ENCODE data around the gene CD63. TPM values are rescaled to one million over a fixed set of nuclear protein-coding genes. Genes with fewer than 3 reads are reported as not detected.

CD63 gene
- total and polyA plus RNA-seq, 2 of the 4 experiments (the other 2 are of a cell fraction): 995 to 1,398 TPM

DNA sequence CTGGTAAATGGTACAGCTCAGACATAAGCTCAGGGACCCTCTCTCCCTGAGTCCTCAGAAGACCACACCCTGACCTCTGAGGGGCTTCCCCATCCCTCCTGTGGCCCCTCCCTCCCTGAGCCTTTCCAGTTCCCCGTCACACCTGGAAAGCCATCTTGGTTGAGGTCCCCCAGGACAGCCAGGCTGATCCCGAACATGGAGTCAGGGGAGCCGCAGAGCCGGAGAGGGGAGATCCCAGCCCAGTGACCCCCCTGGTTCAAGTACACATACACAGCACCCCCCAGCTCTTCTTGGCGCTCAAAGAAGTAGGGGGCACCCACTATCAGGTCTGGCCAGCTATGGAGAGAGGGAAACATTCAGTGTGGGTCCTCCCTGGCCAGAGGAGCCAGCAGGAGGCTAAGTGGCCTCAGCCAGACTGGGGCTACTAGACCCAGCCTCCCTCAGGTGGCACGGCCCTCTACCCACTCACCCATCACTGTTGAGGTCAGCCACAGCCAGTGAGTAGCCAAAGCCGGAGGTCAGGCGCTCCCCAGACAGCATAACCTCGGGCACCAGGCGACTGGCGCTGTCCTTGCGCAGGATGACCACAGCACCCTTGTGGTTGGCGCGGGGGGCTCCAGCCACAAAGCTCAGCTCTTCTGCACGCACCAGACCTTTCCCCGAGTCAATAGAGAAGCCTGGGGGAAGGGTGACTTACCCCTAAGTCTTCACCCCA lies 30.4 kb downstream of the CD63 start:
- H3K4me1 ChIP-seq (ENCODE audit: control insufficient read depth, insufficient read depth, low read length): peaks cover 2% of the 10 kb centered on the region; the same call in 1 of the 2 replicates
- H3K9ac ChIP-seq (ENCODE audit: low read depth, low read length): no peak overlapping the region
- no peaks in the 10 kb centered on the region for H3K9me3 ChIP-seq (ENCODE audit: control insufficient read depth, insufficient read depth, low read length)
- H3K4me3 ChIP-seq (ENCODE audit: insufficient read depth, low read depth, low read length): no peak overlapping the region
- in situ Hi-C loops (cut with MboI; ENCODE audit: low sequenced_read_pairs) (no loop called here), intact Hi-C loops (cut with micrococcal nuclease) (no loop called here), dilution Hi-C loops (cut with HindIII; ENCODE audit: low sequenced_read_pairs, unreplicated experiment) (no loop called here)
- no peak overlapping the region for H2AK9ac ChIP-seq (replicated peaks; ENCODE audit: low read depth, low read length, poor library complexity)
- H2BK120ac ChIP-seq (ENCODE audit: low read depth, low read length): no peak overlapping the region
- ChIA-PET POLR2A (ENCODE audit: unreplicated experiment) (no interaction called here), CTCF (interaction anchor here (0.6 kb wide), 1 partner anchor 15 kb away, joined by 3 read pairs; no protein-coding TSS in a partner anchor)
- no peak overlapping the region for H3K56ac ChIP-seq (ENCODE audit: extremely low read depth, insufficient read depth, low read length)
- TF ChIP-seq MAFK (IDR thresholded peaks at IDR 0.05; ENCODE audit: low read depth, low read length): no peak
- TF ChIP-seq RFX5 (IDR thresholded peaks at IDR 0.05; ENCODE audit: low read depth, low read length): no peak
- TF ChIP-seq POLR2A (IDR thresholded peaks at IDR 0.05; ENCODE audit: low read depth, low read length): no peak
- TF ChIP-seq, protein P1, sequence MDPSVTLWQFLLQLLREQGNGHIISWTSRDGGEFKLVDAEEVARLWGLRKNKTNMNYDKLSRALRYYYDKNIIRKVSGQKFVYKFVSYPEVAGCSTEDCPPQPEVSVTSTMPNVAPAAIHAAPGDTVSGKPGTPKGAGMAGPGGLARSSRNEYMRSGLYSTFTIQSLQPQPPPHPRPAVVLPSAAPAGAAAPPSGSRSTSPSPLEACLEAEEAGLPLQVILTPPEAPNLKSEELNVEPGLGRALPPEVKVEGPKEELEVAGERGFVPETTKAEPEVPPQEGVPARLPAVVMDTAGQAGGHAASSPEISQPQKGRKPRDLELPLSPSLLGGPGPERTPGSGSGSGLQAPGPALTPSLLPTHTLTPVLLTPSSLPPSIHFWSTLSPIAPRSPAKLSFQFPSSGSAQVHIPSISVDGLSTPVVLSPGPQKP (IDR thresholded peaks at IDR 0.05; ENCODE audit: borderline replicate concordance, low read depth, low read length): no peak
- no peak for TF ChIP-seq RCOR1 (IDR thresholded peaks at IDR 0.05; ENCODE audit: insufficient replicate concordance, low read length)
- TF ChIP-seq, protein P2, sequence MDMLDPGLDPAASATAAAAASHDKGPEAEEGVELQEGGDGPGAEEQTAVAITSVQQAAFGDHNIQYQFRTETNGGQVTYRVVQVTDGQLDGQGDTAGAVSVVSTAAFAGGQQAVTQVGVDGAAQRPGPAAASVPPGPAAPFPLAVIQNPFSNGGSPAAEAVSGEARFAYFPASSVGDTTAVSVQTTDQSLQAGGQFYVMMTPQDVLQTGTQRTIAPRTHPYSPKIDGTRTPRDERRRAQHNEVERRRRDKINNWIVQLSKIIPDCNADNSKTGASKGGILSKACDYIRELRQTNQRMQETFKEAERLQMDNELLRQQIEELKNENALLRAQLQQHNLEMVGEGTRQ (IDR thresholded peaks at IDR 0.05; ENCODE audit: low read depth, low read length): no peak
- TF ChIP-seq FOS (IDR thresholded peaks at IDR 0.05; ENCODE audit: low read depth, low read length): no peak
- TF ChIP-seq, protein P3, sequence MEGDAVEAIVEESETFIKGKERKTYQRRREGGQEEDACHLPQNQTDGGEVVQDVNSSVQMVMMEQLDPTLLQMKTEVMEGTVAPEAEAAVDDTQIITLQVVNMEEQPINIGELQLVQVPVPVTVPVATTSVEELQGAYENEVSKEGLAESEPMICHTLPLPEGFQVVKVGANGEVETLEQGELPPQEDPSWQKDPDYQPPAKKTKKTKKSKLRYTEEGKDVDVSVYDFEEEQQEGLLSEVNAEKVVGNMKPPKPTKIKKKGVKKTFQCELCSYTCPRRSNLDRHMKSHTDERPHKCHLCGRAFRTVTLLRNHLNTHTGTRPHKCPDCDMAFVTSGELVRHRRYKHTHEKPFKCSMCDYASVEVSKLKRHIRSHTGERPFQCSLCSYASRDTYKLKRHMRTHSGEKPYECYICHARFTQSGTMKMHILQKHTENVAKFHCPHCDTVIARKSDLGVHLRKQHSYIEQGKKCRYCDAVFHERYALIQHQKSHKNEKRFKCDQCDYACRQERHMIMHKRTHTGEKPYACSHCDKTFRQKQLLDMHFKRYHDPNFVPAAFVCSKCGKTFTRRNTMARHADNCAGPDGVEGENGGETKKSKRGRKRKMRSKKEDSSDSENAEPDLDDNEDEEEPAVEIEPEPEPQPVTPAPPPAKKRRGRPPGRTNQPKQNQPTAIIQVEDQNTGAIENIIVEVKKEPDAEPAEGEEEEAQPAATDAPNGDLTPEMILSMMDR (conservative IDR thresholded peaks at IDR 0.05; ENCODE audit: low read depth, low read length): no peak
- no peak for TF ChIP-seq MAZ (IDR thresholded peaks at IDR 0.05; ENCODE audit: borderline replicate concordance, low read depth, low read length)
- TF ChIP-seq RAD21 (IDR thresholded peaks at IDR 0.05; ENCODE audit: low read length): no peak
- TF ChIP-seq SMC3 (IDR thresholded peaks at IDR 0.05; ENCODE audit: low read depth, low read length): no peak
- TF ChIP-seq BHLHE40 (IDR thresholded peaks at IDR 0.05; ENCODE audit: low read depth, low read length): no peak
- no peak overlapping the region for H2AK5ac ChIP-seq (ENCODE audit: low read depth, low read length)
- H2BK5ac ChIP-seq (ENCODE audit: low read depth, low read length, poor library complexity, severe bottlenecking): no peak overlapping the region
- H3K79me1 ChIP-seq (ENCODE audit: low read depth in 1 of 2, low read length in 2 of 2): no peaks in the 10 kb centered on the region
- no peaks in the 10 kb centered on the region for H3K9me1 ChIP-seq (ENCODE audit: insufficient read depth, low read length)
- BruUV-seq (replicated peaks): no TSS peak
- 55% methylated on average over 2 of the region's 16 CpGs; no CpG with 5 or more reads in 1 of the 2 experiments for WGBS, 2 experiments (ENCODE audit: extremely low coverage in 2 of 2, insufficient read length in 1 of 2)
- H2BK15ac ChIP-seq (ENCODE audit: low read depth, low read length): no peak overlapping the region
- H4K20me1 ChIP-seq (ENCODE audit: insufficient read depth, low read length): no peaks in the 10 kb centered on the region
- no peak overlapping the region for H3K4ac ChIP-seq (ENCODE audit: low read depth, low read length)
- no peaks in the 10 kb centered on the region for H3K36me3 ChIP-seq (ENCODE audit: control insufficient read depth, insufficient read depth, low read length)
- H4K5ac ChIP-seq (ENCODE audit: low read depth, low read length): no peak overlapping the region
- ATAC-seq (ENCODE audit: low read depth) (no peak), DNase-seq (no peak)
- H3K27ac ChIP-seq (ENCODE audit: insufficient read depth, low read length): no peak overlapping the region
- H2AFZ ChIP-seq (replicated peaks; ENCODE audit: low read length, poor library complexity): no peak overlapping the region
- no peak overlapping the region for H3K14ac ChIP-seq (replicated peaks; ENCODE audit: low read depth, low read length)
- H3K18ac ChIP-seq (ENCODE audit: low read depth, low read length): no peak overlapping the region
- no peak overlapping the region for H3K23ac ChIP-seq (ENCODE audit: low read depth, low read length)
- no peak overlapping the region for H3K4me2 ChIP-seq (ENCODE audit: low read depth, low read length)
- H2BK20ac ChIP-seq (ENCODE audit: low read depth, low read length): no peak overlapping the region
- H4K91ac ChIP-seq (ENCODE audit: insufficient read depth, low read depth, low read length): no peak overlapping the region
- no peak overlapping the region for H4K8ac ChIP-seq (ENCODE audit: low read depth in 2 of 2, low read length in 2 of 2)
- peaks cover 22% of the 10 kb centered on the region for H3K27me3 ChIP-seq (ENCODE audit: control insufficient read depth, insufficient read depth, low read length)
